SK-MEL-5 (cell line): ENCODE data around the gene BUD13. TPM values are rescaled to one million over a fixed set of nuclear protein-coding genes. Genes with fewer than 3 reads are reported as not detected.
"Not testable (repeated sequence)": the region's sequence is repeated elsewhere in the genome, so short reads cannot be mapped to it uniquely, and the experiment has no call there.

Experiments used
- DNase-seq: peaks from one replicate; pipeline ENCODE4 v3.0.0-alpha.2; 2016; ENCODE audit warnings: low read depth, low spot score
- in situ Hi-C: cut with HindIII; loops from 2 replicates; pipeline ENCODE4 v1.10.0; 2016; ENCODE audit warnings: low sequenced_read_pairs, high pct_unique_total_duplicates, low pct_unique_long_range_greater_than_20kb
- polyA plus RNA-seq, 2 experiments: library from polyadenylated mRNA; depleted of rRNA; stranded (reverse); fragments of >200 nt; gene quantifications; 2 replicates each; pipeline ENCODE4 v1.2.3, GENCODE V29; 2015
- total RNA-seq: library from RNA; depleted of rRNA; stranded (reverse); fragments of >200 nt; shearing (Covaris generic); gene quantifications from 2 replicates; pipeline ENCODE4 v1.2.3, GENCODE V29; 2014; rRNA removed

The BUD13 gene, protein sequence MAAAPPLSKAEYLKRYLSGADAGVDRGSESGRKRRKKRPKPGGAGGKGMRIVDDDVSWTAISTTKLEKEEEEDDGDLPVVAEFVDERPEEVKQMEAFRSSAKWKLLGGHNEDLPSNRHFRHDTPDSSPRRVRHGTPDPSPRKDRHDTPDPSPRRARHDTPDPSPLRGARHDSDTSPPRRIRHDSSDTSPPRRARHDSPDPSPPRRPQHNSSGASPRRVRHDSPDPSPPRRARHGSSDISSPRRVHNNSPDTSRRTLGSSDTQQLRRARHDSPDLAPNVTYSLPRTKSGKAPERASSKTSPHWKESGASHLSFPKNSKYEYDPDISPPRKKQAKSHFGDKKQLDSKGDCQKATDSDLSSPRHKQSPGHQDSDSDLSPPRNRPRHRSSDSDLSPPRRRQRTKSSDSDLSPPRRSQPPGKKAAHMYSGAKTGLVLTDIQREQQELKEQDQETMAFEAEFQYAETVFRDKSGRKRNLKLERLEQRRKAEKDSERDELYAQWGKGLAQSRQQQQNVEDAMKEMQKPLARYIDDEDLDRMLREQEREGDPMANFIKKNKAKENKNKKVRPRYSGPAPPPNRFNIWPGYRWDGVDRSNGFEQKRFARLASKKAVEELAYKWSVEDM
- total RNA-seq: 11.7 and 14.3 TPM in 2 replicates
- polyA plus RNA-seq (2015; cell fraction: cytosol; rRNA removed): 13.6 and 14.0 TPM in 2 replicates
- polyA plus RNA-seq (2015; cell fraction: nucleus; rRNA removed): 9.9 and 19.5 TPM in 2 replicates

DNA sequence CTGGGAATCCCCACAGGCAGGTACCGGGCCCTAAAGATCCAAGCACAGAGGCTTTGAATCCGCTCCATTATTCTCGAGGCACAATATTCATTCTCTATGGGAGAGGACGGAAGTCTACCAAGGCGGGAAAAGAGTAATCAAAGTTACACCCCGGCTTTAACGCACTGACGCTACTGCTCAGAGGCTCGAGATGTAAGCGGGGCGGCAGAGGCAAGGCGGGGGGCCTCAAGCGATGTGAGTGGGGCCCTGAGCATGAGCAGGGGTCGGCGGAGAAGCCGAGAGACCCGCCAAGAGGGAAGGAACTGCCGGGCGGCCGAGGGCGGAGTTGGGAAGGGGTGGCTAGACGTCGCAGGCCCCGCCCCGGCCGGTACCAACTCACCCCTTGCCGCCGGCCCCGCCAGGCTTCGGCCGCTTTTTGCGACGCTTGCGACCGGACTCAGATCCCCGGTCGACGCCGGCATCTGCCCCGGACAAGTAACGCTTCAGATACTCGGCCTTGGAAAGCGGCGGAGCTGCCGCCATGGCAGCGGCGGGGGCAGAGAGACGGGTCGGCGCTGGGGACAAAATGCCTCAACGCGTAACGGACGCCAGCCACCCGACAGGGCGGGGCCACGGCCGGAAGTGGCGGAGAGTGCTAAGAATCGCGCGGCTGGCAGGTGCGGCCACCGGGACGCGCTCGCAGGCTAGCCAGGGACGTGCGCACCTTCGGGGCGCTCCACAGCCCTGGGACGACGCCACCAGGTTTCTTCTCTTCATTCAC lies at the start of gene BUD13:
Gene BUD13, minus strand, starts transcription at position 545 of the 760 bp plus-strand sequence. Its CDS starts 23 bp downstream, at position 522.
- in situ Hi-C loops: no loop called here
- DNase-seq: peak; percentile 77

DNA sequence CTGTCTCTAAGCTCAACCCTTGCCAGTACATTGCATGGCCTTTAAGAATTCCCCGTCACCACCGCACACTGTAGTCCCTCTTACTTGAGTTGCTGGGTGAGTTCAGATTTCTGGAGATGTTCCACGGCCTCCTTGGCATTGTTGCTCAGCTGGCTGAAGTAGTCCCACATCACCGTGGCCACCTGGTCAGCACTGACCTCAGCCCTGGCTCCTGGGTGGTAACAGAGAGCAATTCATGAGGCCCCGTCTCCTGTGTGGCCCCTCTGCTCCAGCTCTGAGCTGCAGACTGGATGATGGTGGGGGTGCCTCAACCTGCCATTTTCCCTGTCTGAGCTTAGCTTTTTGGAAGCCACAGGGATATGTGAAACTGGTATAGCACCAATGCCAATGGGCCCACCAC lies 49.8 kb upstream of the BUD13 start:
- in situ Hi-C loops: no loop called here
- DNase-seq: no peak

DNA sequence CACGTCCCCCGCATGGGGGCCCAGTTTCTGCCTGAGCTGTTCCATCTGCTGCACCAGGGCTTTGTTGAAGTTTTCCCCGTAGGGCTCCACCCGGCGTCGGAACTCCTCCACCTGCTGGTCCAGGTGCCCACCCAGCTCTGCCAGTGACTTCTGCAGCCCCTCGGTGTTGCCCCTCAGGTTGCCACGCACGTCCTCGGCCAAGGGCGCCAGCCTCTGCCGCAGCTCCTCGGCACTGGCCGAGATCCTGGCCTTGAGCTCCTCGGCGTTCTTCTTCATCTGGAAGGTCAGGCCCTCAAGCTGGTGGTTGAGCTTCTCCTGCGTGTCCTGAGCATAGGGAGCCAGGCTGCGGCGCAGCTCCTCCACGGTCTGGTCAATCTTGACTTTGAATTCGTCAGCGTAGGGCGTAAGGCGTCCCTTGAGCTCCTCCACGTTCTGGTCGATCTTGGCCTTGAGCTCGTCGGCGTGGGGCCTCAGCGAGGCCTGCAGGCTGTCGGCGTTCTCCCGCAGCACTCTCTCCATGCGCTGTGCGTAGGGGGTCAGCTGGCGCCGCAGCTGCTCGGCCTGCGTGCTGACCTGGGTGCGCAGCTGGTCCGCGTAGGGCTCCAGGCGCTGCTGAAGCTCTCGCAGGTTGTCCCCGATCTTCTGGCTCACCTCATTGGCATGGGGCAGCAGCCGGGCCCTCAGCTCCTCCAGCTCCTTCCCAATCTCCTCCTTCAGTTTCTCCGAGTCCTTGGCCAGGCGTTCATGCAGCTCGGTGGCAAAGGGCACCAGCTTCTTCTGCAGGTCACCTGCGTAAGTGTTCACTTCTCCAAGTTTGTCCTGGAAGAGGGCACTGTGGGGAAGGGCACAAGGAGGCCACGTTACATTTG lies 48.5 kb upstream of the BUD13 start:
- in situ Hi-C loops: no loop called here
- no peak for DNase-seq

DNA sequence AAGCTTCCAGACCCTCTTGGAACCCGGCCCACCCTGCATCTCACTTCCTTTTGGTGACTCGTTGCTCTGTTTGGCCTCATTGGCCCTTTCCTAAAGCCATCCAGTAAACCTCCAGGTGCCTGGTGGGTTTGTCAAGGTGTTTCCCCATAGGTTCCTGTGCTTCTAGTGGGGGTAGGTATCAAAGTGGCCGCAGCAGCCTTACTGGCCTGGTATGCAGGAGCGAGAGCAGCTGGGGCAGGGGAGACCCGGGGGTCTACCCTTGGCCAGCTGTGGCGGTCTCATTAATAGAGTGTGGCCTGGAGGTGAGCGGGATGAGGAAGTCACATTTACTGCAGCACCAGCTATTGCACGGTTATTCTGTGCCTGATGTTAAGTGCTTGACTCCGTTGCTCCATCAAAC lies 46.3 kb upstream of the BUD13 start:
- DNase-seq: no peak
- in situ Hi-C loops: no loop called here

DNA sequence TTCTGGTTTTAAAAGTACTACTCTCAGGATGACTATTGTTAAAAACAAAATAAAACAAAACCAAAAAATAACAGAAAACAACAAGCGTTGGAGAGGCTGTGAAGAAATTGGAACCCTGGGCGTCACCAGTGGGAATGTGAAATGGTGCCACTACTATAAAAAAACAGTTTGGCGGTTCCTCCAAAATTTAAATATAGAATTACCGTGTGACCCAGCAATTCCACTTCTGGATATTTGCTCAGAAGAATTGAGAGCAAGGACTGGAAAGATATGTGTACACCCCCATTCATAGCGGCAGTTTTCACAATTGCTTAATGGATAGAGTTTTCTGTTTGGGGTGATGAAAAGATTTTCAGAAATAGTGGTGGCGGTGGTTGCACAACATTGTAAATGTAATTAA lies 41.7 kb upstream of the BUD13 start:
- in situ Hi-C loops: no loop called here
- no peak for DNase-seq

DNA sequence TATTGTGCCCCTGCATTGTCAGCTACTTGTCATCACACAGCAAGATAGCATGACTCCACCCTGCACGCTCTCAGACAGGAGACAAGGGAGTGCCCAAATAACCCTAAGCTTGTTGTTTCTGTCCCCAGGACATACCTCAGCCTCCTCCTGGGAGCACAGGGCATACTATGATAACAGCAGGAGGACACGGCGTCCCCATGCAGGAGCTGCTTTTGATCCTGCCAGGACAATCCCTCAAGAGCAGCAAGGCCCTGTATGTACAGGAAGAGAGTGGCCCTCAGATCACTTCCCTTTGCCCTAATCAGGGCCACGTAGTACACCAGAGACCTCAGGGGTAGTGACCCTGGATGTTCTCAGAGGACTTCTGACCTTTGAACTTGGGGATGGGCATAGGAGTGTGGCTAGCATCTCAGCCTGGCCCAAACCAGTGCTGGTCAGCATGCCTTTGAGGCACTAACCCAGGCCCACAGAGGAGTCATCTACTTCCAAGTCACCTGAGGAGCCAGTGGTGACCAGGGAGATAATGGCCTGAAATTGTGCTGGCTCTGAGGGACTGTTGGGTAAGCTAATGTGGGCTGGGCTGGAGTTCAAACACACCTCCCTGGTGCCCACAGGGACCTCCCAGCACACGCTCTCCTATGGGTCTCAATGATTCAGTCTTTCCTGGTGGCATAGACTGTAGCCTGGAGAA lies 41.1 kb upstream of the BUD13 start:
- no peak for DNase-seq
- in situ Hi-C loops: no loop called here

DNA sequence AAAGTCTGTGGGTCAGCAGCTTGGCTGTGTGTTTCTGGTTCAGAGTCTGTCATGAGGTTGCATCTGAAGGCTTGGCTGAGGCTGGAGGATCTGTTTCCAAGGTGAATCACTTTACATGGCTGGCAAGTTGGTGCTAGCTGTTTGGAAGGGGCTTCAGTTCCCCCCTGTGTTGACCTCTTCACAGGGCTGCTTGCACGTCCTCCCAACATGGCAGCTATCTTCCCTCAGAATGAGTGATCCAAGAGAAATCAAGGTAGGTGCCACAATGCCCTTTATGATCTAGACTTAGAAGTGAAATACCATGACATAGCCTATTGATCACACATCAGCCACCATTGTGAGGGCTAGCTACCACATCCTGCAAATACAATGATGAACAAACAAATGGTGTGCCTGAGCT lies 40.4 kb upstream of the BUD13 start:
- in situ Hi-C loops: no loop called here

DNA sequence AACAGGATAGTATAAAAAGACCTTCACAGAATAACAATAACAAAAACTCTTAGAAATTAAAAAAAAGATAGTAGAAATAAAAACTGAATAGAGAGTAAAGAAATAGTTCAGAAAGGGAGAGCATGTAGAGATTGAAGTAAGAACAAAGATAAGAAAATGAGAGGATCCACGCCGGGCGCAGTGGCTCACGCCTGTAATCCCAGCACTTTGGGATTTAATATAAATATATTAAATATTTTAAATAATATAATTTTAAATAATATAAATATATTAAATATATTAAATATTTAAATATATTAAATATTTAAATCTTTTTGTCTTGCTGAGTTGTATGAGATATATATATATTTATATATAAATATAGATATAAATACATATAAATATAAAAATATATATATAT lies 39.3 kb upstream of the BUD13 start:
- in situ Hi-C loops: no loop called here
- no peak for DNase-seq

More for the DNA sequence above, 40.4 kb upstream of the BUD13 start:
- no peak for DNase-seq

DNA sequence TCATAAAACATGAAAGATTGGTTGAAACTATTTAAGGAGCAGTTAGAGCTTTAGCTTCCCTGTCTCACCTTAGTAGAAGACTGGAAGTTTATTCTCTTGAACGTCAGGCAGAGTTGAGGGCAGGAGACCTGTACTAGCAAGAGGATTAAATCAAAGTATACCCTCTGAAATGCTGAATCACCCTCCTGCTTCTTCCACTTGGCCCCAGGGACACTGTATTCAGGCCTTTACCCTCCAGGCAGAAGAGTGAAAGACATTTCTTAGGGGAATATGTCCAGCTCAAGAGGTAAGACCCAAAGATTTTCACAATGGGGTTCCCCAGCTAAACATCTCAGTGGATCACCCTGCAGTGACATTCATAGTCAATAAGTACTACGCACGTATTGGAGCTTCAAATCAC lies 38.4 kb upstream of the BUD13 start:
- in situ Hi-C loops: no loop called here
- no peak for DNase-seq

DNA sequence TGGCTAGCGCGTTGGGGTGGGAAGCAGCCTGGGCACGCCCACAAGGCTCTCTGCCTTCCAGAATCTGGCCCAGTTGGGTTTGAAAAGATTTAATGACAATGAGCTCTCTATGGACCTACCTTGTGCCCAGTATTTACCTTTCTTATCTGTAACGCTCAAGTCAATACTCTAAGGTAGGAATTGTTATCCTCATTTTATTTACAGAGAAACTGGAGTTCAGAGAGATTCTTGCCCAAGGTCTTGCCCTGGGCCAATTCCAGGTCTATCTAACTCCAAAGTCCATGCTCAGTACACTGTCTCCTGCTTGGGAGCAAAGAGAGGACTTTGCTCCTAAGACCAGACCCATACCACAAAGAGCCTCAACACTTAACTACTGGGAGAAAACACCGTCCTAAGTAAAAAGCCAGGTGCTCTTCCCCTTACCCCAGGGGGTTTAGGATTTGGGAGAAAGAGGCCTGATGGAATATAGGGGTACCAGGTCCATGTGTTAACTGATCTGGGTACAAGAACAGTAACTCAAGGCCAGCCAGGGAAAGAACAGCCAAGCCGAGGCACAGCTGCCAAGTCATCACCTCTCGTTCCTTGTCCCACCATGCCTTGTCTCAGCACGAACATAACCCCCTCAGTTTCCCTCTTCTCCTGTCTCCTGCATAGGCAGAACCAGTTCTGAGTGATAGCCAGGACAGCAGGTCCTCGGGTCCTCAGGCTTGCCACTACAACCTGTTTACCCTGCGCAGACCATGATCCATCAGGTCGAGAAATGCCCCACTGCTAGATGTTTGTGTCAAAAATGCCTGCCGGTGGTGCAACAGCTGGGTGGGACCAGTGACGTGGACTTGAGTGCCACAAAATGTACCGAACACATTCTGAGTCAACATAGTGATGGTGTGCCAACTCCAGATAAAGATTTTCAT lies 35.7 kb upstream of the BUD13 start:
- in situ Hi-C loops: no loop called here
- DNase-seq: no peak

DNA sequence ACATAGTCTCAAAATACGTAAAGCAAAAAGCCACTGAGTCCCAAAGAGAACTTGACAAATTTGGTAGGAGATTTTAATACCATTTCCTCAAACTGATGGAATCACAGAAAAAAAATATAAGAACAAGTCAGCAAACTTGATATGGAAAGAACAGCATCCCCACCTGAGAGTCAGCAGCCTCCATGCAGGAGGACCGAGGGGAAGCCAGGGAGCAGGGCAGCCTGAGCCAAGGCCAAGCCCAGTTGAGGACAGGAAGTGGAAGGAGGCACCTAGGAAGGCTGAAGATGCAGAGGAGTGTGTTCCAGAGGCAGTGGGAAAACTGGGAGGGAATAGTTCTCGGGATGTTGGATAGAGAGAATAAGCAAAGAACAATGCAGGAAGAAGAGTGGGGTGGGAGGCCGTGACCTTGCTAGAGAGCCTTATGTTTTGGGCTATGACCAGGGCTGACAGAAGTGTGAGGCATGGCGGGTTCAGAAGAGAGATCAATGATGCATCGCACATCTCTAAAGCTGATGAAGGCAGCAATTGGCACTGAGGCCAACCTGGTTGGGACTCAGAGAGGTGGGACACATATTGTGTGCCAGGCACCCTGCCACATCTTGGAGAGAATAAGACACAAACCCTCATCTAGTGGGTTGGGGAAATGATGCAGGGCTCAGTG lies 34.9 kb upstream of the BUD13 start:
- no peak for DNase-seq

DNA sequence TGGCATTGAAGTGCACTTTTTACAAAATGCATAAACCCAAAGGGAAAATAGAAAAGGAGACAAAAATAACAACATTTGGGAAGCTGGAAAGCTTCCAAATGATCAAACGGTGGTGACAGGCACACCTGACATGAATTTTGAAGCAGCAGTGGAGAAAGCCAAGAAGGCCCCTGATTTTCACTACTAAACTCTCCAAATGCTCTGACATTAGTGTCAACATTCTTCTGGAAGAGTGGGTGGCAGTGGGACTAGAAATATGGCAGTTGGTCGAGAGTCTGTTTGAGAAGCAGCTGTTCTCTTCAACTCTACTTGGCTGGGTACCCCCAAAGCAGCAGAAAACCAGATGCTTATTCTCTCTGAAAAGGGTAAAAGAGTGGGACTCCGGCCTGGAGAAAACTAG lies 31.2 kb upstream of the BUD13 start:
- in situ Hi-C loops: no loop called here

More for the DNA sequence above, 34.9 kb upstream of the BUD13 start:
- in situ Hi-C loops: no loop called here

DNA sequence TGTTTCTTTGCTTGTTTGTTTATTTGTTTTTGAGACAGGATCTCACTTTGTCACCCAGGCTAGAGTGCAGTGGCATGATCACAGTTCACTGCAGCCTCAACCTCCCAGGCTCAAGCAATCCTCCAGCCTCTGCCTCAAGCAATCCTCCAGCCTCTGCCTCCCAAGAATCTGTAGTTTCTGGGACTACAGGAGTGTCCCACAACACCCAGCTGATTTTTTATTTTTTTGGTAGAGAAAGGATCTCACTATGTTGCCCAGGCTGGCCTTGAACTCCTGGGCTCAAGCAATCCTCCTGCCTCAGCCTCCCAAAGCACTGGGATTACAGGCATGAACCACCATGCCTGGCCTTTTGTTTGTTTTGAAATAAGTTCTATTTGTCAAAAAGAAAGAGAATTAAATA lies 28.9 kb upstream of the BUD13 start:
- in situ Hi-C loops: not testable (repeated sequence)

More for the DNA sequence above, 31.2 kb upstream of the BUD13 start:
- no peak for DNase-seq

DNA sequence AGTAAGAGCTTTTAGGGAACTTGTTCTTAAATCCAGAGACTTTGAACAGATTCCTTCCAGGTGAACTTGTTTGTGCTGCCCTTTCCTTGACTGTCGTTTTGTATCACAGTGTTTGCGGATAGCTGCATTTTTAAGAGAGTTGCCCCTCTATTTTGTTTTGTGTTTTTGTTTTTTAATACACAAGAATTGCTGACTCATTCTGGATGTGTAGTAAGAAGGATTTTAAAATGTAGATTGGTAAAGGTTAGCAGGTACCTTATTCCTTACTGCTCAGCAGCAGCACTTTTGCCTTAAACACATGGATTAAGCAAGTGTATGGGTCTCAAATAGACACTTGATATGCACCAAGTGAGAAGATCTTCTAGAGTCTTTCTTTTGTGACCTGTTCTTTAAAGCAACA lies 27.8 kb upstream of the BUD13 start:
- in situ Hi-C loops: no loop called here
- no peak for DNase-seq

More for the DNA sequence above, 28.9 kb upstream of the BUD13 start:
- not testable (repeated sequence) for DNase-seq

DNA sequence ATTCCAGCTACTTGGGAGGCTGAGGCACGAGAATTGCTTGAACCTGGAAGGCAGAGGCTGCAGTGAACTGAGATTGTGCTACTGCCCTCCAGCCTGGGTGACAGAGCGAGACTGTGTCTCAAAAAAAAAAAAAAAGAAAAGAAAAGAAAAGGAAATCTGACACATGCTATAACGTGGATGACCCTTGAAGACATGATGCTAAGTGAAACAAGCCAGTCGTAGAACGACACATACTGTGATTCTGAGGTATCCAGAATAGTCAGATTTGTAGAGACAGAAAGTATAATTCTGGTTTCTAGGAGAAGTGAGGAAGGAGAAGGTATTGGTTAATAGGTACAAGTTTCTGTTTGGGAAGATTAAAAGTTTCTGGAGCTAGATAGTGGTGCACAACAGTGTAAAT lies 25.6 kb upstream of the BUD13 start:
- in situ Hi-C loops: no loop called here
- DNase-seq: no peak
